GM18498 (cell line): ENCODE results near the gene TNFSF11.

Experiments used
- ATAC-seq: cut with Tn5 transposase; IDR thresholded peaks from one replicate; pipeline ENCODE4 v1.9.1; 2021; ENCODE audit warnings: mild to moderate bottlenecking, moderate library complexity; ENCODE audit not compliant: unreplicated experiment

The TNFSF11 gene

GRCh38 chr13:42574011-42574410 is at the start of gene TNFSF11:
TNFSF11 (plus strand) TSS chr13:42574152; CDS start chr13:42574304, 152 bp downstream.
- ATAC-seq = peak; percentile 31

DNA sequence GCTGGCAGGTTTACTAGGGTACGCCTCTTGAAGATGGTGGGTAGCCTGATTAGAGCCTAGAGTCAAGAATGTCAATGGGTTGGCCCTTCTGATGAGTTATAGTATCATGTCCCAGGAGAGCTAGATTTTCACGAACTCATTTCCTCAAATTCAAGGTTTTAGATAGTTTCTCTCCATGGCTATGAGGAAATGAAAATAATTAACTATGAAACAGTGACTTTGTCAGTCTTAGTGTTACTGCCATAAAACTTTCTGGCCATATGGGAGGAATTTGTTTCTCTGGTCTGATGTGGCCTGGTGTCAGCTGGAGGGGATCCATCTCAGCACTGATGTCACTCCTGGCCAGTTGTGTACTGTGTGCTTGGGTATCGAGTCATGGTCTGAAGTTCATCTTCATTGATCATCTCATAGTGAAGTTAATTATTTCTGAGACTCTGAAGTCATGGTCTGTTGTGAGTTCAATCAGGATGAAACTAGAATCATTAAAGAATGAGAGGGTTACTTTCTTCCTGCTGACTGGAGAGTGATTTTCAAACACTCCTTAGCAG is 49.4 kb upstream of the TNFSF11 start:
- ATAC-seq = peak; percentile 60

DNA sequence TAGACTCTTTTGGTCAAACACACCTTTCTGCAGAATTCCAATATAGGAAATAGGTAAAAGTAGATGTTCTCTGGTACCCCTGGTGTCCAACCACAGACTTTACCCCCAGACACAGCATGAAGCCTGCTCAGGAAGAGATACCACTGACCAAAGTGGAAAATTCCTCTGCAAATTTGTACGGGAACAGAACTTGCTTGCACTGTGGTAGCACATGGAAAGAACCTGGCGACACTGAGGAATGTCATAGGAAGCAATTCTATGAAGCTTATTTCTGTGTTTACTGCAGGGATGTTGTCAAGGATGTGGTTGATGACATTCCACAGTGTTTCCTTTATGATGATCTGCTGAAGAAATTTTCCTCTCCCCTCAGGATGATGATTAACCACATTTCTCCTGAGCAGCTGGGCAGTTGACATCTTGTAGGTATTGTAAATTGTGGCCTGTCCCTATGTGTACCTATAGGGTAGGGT is 48.9 kb upstream of the TNFSF11 start:
- ATAC-seq = peak; percentile 8

DNA sequence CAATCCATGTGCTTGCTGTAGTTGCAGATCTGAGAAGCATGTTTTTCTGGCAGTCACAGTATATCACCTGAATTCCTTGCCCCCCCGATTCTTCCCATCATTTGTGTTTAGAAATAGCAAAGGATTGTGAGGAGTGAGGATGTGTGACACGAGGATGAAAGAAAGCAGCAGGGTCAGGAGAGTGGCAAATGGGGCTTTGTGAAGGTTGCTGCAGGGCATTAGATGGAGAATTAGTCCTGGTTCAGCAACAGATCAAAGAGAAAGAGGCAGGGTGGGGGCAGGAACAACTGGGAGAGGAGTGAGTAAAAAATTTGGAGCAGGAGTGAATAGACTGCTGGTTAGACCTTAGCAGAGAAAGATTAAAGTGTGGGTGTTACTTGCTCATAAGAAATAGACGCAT is 47.7 kb upstream of the TNFSF11 start:
- no peak for ATAC-seq

DNA sequence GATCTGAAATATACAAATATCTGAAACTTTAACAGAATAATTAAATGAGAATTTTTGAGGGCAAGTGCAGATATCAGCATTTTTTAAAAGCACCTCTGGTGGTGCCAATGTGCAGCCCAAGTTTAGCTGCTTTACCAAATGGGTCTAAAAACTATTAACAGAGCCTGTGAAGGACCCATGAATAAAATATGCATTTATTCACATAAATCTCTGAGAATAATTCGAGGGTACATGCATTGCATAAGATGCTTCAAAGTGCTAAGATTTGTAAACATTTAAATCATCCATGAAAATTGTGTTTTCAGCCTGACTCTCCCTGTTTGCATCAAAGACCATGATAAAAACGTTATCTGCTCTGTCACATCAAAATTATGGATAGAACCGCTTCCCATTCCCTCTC is 47.1 kb upstream of the TNFSF11 start:
- ATAC-seq = no peak

DNA sequence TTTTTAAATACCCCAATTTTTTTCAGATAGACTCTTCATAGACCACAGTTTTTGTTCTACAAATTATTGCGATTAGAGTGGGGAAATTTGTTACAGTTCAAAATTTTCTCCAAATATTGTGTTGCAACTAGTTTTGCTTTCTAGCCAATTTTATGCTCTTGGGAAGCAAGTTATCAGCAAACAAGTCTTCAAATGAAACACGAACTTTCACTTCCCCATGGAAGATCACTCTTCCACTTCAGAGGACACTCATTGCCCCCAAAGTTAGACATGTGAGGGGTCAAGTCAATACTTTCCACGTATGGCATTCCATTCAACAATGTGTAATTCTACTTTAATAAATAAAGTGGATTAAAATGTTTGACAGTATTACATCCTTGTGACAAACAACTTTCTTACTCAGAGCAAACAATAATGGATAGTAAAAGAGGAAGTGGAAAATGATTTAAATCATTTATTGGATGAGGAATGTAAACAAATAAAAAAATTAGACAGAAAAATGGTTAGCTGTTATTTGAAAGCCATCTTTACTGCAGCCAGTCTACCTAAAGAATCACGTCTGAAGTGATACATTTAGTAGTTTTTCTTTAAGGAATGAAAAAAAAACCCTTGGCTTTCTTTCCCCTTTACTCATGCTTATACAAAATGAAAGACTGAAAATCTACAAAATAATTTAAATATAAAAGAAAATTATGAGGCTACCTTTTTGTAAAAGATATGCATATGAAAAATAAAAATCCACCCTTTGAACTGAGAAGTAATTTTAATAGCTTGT is 41.2 kb upstream of the TNFSF11 start:
- no peak for ATAC-seq

- no peak for ATAC-seq
These were observed 40.7 kb upstream of the TNFSF11 start for GRCh38 chr13:42533336-42533591.

- no peak for ATAC-seq
These were observed 39.2 kb upstream of the TNFSF11 start for GRCh38 chr13:42534785-42535184.

DNA sequence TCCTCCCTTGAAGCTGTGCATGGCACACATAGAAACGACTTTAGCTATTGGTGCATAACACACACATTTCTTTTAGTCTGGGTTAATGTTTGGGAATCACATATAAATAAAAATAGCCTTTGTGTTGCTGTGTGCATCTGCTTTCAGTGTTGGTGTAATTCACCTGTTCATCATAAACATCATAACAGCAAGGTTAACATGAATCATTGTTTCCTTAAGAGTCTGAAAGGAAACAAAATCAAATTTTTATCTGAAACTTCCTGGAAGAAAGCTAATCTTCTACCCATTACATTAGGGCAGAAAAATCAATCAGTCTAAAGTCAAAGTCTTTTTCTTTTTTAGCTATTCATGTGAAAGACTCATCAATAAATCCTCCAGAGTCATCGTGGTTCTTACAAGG is 35.0 kb upstream of the TNFSF11 start:
- no peak for ATAC-seq

GRCh38 chr13:42539670-42540069 is 34.3 kb upstream of the TNFSF11 start:
- ATAC-seq = no peak

DNA sequence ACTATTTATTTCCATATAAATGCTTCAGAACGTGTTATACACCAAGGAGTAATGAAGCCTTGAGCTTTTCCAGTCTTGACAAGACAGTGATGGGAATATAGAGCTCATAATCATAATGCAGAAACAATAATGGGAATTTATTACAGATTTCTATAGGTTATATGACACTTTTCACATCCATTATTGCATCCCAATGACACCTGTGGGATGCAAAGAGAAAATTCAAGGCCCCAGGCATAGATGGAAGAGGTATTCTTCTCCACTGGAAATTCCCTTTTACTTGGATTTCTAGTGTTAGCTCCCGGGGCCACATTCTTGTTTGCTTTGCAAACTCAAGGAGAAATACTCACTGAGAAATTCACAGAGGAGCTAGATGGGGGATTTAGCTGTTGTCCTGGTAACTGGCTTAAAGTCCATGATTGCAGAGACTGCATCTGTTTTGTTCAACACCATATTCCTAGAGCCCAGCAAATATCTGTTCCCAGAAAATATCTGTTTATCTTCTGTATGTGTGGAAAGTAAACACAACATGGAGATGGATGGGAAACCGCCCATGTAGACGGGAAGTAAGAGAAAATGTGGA is 30.6 kb upstream of the TNFSF11 start:
- no peak for ATAC-seq

- ATAC-seq = no peak
These were observed 29.6 kb upstream of the TNFSF11 start for GRCh38 chr13:42544246-42544926.

GRCh38 chr13:42545842-42546241 is 28.1 kb upstream of the TNFSF11 start:
- no peak for ATAC-seq

DNA sequence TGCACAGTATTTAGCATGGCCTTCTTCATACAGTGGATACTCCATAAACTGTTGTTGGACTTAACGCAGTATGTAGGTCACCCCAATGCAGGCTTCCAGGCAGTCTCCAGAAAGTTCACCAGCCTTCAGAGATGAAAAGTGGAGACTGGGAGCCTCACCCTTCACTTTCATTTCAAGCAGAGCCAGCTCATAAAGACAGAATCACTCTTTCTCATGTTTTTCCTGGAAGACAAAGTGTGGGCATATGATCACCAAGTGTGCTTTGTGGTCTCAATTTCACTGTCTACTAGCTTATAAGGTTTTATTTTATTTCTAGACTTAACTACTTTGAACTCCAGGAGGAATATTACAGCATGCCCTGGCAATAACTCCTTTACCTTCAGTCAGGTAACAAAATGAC is 26.3 kb upstream of the TNFSF11 start:
- no peak for ATAC-seq

DNA sequence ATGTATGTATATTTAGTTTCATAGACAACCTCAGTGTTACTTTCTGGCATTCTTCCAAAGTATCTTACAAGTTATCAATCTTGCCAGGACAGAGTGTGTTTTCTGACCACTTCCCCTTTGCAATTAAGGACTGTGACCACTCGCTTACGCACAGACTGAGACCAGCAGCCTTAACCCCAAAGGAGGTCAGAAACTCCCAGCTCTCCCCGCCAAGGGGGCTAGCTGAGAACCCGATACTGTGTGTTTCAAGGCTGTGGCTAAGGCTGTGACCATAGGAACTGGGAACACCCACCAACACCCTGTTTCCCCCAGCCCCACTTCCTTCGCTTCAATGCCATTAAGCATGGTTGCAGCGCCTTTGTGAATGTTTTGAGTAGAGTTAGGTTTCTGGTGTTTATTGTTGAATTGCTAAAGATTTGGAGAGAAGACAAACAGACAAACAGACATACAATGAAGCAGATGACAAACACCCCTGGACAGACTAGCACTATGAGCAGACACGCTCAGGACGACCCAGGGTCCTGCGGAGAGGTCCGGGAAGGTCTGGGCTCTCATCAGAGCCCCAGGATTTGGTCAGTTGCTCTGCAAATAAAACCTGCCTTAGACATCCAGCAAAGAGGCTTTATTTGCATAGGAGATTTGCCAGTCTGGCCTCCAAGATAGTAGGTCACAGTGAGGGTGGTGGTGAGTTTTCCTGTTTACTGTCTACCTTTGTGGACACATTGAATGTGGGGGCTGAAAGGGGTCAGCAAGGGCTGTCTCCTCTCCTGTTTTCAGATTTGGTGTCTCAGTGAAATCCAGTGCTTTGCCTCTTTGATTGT is 25.0 kb upstream of the TNFSF11 start:
- ATAC-seq = peak; percentile 97

DNA sequence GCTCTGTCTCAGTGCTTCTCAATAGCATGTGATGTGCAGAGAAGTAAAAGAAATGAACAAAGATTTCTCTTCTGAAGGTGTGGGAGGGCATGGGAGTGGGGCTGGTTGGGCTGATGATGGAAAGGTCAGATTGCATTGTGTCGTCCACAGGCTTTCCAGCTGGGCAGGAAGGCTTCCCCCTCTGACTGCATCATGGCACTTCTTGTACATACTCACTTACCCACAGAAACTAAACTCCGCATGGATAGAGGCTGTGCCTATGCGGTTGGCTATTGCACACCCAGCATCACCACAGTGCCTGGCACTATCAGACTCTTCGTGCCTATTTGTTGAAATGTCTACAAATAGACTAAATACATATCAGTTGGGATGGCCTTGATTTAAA is 24.4 kb upstream of the TNFSF11 start:
- no peak for ATAC-seq

DNA sequence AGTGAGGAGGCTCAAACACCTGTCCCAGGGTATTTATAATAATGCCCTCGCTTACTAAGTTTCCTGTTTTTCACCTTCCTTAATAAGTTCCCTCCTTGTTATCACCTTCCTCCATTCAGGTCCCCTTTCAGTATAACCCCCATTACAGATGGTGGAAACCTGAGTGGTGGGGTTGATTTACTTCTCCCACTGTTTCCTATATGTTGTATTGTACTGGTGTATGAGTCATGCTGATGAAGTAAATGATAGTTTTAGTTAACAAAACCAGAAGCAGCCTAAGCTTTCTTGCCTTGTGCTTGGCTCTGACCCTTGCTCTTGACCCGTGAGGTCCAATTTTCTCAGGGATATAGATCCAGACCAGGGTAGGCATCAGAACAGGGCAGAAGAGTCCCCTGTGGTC is 22.3 kb upstream of the TNFSF11 start:
- ATAC-seq = no peak

DNA sequence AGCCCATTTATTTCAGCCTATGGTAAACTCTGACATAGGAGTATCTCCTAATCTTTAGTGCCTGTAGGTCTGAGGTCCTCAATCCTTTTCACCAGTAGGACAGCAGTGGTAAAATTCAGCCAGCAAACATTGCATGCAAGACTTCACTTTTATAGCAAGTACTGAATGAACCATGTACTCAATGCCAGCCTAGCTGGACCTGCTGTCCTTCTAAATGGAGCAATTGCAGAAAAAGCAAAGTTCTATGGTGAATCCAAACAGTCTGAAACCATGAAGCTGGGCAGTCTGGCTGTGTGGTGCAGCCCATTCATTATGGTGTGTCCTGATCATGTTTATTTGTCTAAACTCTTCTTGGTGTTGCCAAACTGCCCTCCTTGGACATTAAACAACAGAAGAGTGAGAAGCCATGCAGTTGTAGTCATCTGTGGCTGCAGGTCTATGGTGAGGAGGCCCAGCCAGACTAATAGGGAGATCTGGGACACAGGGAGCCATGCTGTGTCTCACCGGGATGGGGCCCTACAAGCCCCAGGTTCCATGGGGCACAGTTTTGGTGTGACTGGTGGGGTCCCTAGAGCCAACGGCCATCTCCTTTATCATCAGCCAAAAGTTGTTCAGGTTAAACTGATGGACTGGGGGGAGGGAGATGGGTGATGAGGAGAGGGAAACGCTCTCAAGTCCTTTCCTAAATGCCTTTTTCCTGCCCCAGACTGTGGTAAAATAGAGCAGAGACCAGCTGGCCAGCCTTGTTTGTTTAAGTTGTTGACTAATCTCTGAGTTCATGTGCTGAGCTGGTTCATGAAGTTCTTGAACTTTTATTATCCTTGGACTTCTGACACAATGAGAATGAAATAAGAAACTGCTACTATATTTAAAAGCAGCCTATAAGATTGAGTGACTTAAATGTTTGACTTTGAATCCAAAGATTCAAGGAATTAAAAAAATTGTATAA is 20.6 kb upstream of the TNFSF11 start:
- ATAC-seq = no peak

- ATAC-seq = no peak
These were observed 14.9 kb upstream of the TNFSF11 start for GRCh38 chr13:42559057-42559456.
